SU-DHL-6 (cell line): ENCODE data around the gene SFXN2.

ENCODE experiments used
- EZH2phosphoT487 ChIP-seq: fragments of 200-600 bp; sonication (generic), shearing (Covaris generic); conservative IDR thresholded peaks from 2 replicates; pipeline ENCODE4 v1.6.1; 2018; ENCODE audit warnings: mild to moderate bottlenecking, antibody characterized with exemption, low read length, moderate library complexity, mixed read lengths
- TF ChIP-seq, protein P1 (sequence below): fragments of 200-600 bp; sonication (generic); IDR thresholded peaks from one replicate; pipeline ENCODE4 v1.5.1; 2017; ENCODE audit warnings: antibody characterized with exemption, mild to moderate bottlenecking, low read length, moderate library complexity; ENCODE audit not compliant: insufficient read depth, poor library complexity, severe bottlenecking

DNA sequence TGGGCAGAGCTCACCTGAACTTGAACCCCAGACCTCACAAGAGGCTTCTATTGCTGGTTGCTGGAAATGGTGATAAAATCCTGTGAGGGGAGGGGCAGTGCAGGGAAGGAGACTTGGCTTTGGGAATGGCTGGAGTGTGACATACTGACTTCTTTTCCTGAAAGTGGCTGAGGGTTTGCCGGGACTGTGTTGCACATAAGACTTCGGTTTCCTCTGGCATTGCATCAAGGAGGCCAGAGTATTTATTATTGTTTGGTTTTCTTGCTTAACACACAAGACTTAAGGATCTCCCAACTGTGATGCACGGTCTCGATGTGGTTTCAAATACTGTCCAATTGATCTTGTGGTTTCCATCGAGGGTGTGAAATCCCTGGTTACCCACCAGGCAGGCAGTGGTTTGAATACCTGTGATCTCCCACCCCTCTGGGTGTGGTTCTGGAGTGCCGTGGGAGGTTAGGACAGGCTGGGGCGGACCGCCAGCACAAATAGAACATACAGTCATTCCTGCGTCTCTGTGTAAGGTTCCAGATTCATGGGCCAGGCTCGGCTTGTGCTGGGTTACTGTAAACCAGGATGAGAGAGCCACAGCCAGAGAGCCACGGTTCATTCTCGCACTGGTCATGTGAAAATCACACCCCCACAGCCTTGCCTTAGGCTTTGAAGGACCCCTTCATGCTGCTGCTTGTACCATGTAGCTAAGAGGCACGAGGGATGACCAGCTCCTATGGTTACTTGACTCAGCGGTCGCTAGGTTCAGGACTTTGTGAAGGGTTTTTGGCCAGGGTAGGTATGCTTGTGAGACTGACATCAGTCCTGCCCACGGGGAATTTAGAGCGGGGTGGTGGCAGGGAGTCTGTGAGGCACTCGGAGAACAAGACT is 68.5 kb downstream of the SFXN2 start:
- TF ChIP-seq, protein P1, sequence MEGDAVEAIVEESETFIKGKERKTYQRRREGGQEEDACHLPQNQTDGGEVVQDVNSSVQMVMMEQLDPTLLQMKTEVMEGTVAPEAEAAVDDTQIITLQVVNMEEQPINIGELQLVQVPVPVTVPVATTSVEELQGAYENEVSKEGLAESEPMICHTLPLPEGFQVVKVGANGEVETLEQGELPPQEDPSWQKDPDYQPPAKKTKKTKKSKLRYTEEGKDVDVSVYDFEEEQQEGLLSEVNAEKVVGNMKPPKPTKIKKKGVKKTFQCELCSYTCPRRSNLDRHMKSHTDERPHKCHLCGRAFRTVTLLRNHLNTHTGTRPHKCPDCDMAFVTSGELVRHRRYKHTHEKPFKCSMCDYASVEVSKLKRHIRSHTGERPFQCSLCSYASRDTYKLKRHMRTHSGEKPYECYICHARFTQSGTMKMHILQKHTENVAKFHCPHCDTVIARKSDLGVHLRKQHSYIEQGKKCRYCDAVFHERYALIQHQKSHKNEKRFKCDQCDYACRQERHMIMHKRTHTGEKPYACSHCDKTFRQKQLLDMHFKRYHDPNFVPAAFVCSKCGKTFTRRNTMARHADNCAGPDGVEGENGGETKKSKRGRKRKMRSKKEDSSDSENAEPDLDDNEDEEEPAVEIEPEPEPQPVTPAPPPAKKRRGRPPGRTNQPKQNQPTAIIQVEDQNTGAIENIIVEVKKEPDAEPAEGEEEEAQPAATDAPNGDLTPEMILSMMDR: no peak
- TF ChIP-seq EZH2phosphoT487: no peak
